Measurements from ENCODE around the gene SPTBN2.

Gene SPTBN2

DNA sequence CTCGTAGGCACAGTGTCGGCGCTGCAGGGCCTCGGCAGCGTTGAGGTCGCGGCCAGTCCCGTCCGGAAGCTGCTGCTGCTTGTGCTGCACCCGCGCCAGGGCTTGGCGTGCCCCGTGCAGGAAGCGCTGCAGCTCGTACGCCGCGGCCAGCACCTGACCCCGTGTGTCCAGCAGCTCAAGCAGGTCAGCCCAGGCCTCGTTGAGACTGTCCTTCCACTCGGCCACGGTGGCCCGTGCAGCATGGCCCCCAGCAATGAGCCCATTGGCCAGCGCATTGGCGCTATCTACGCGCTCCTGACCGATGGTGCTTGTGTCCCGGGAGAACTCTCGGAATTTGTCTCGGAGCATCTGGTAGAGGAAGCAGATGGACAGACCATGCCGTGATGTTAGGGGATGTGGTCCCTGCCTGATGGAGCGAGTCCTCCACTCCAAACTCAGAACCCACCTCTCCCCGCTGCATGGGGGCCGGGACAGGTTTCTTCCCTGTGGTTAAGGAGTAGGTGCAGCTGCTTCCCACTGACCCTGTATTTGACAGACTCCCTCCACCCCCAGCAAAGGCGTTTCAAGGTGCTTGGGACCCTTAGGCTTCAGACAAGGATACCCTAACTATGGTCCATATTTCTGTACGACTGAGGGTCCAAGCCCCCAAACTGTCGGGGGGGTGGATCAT lies 37.6 kb downstream of the SPTBN2 start (continued):
- TF ChIP-seq, protein P1, sequence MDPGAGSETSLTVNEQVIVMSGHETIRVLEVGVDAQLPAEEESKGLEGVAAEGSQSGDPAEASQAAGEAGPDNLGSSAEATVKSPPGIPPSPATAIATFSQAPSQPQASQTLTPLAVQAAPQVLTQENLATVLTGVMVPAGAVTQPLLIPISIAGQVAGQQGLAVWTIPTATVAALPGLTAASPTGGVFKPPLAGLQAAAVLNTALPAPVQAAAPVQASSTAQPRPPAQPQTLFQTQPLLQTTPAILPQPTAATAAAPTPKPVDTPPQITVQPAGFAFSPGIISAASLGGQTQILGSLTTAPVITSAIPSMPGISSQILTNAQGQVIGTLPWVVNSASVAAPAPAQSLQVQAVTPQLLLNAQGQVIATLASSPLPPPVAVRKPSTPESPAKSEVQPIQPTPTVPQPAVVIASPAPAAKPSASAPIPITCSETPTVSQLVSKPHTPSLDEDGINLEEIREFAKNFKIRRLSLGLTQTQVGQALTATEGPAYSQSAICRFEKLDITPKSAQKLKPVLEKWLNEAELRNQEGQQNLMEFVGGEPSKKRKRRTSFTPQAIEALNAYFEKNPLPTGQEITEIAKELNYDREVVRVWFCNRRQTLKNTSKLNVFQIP (CRISPR knock-in tag; IDR thresholded peaks at IDR 0.05; ENCODE audit: borderline replicate concordance, low read depth), result no peak

DNA sequence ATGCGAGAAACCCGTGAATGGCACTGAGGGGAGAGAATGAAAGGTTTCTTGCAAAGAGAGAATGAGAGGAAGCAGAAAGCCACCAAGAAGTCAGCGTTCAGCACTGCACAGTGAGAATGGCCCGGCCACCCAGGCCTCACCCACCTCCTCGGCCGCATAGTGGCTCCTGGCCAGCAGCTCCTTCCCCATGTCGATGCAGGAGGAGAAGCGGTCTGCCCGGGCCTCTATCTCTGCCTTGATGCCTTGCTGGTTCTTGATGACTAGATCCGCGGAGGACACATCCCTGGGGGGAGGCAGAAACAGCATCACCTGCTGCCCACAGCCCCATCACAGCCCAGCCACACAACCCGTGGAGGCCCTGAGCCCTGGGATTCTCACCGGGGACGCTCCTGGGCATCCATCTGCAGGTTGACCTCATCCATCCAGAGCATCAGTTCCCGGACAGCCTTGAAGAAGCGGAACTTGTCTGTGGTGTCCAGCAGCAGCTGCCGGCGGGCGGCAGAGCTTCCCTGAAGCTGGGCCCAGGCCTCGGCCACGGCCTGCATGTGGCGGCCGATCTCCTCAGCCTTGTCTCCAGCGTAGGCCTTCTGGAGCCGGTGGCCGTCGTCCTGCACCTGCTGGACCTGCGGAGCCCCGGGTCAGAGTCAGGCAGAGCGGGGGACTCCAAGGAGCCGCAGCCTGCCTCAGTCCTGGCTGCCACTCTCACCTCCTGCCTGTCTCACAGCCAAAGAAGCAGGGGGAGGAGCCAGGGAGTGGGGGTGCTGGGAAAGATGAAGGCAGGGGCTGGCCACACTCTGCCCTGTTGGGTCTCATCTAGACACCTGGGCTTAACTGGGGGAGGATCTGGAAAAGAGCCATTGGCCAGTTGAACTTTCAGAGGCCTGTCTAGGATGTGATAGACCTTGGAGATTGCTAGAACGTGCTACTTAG lies 39.1 kb downstream of the SPTBN2 start:
- TF ChIP-seq ISL1 (CRISPR knock-in tag; IDR thresholded peaks at IDR 0.05) (no peak), SNAI2 (CRISPR knock-in tag; IDR thresholded peaks at IDR 0.05) (no peak), PPARA (CRISPR knock-in tag; IDR thresholded peaks at IDR 0.05; ENCODE audit: borderline replicate concordance) (no peak), ZFP3 (CRISPR knock-in tag; IDR thresholded peaks at IDR 0.05) (no peak), ESRRG (CRISPR knock-in tag; IDR thresholded peaks at IDR 0.05) (no peak), CSDC2 (CRISPR knock-in tag; IDR thresholded peaks at IDR 0.05) (no peak), GLIS3 (CRISPR knock-in tag; IDR thresholded peaks at IDR 0.05) (no peak), ARNTL (CRISPR knock-in tag; IDR thresholded peaks at IDR 0.05; ENCODE audit: borderline replicate concordance, low read depth) (no peak)
- TF ChIP-seq, protein P2, sequence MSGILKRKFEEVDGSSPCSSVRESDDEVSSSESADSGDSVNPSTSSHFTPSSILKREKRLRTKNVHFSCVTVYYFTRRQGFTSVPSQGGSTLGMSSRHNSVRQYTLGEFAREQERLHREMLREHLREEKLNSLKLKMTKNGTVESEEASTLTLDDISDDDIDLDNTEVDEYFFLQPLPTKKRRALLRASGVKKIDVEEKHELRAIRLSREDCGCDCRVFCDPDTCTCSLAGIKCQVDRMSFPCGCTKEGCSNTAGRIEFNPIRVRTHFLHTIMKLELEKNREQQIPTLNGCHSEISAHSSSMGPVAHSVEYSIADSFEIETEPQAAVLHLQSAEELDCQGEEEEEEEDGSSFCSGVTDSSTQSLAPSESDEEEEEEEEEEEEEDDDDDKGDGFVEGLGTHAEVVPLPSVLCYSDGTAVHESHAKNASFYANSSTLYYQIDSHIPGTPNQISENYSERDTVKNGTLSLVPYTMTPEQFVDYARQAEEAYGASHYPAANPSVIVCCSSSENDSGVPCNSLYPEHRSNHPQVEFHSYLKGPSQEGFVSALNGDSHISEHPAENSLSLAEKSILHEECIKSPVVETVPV (CRISPR knock-in tag; IDR thresholded peaks at IDR 0.05), result no peak
- TF ChIP-seq, protein P1 (CRISPR knock-in tag; IDR thresholded peaks at IDR 0.05; ENCODE audit: borderline replicate concordance, low read depth), result no peak
- TF ChIP-seq, protein P3, sequence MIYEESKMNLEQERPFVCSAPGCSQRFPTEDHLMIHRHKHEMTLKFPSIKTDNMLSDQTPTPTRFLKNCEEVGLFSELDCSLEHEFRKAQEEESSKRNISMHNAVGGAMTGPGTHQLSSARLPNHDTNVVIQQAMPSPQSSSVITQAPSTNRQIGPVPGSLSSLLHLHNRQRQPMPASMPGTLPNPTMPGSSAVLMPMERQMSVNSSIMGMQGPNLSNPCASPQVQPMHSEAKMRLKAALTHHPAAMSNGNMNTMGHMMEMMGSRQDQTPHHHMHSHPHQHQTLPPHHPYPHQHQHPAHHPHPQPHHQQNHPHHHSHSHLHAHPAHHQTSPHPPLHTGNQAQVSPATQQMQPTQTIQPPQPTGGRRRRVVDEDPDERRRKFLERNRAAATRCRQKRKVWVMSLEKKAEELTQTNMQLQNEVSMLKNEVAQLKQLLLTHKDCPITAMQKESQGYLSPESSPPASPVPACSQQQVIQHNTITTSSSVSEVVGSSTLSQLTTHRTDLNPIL (CRISPR knock-in tag; IDR thresholded peaks at IDR 0.05; ENCODE audit: low read depth), result no peak
- TF ChIP-seq, protein P4, sequence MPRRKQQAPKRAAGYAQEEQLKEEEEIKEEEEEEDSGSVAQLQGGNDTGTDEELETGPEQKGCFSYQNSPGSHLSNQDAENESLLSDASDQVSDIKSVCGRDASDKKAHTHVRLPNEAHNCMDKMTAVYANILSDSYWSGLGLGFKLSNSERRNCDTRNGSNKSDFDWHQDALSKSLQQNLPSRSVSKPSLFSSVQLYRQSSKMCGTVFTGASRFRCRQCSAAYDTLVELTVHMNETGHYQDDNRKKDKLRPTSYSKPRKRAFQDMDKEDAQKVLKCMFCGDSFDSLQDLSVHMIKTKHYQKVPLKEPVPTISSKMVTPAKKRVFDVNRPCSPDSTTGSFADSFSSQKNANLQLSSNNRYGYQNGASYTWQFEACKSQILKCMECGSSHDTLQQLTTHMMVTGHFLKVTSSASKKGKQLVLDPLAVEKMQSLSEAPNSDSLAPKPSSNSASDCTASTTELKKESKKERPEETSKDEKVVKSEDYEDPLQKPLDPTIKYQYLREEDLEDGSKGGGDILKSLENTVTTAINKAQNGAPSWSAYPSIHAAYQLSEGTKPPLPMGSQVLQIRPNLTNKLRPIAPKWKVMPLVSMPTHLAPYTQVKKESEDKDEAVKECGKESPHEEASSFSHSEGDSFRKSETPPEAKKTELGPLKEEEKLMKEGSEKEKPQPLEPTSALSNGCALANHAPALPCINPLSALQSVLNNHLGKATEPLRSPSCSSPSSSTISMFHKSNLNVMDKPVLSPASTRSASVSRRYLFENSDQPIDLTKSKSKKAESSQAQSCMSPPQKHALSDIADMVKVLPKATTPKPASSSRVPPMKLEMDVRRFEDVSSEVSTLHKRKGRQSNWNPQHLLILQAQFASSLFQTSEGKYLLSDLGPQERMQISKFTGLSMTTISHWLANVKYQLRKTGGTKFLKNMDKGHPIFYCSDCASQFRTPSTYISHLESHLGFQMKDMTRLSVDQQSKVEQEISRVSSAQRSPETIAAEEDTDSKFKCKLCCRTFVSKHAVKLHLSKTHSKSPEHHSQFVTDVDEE (CRISPR knock-in tag; IDR thresholded peaks at IDR 0.05), result no peak
- ATAC-seq, result no peak

DNA sequence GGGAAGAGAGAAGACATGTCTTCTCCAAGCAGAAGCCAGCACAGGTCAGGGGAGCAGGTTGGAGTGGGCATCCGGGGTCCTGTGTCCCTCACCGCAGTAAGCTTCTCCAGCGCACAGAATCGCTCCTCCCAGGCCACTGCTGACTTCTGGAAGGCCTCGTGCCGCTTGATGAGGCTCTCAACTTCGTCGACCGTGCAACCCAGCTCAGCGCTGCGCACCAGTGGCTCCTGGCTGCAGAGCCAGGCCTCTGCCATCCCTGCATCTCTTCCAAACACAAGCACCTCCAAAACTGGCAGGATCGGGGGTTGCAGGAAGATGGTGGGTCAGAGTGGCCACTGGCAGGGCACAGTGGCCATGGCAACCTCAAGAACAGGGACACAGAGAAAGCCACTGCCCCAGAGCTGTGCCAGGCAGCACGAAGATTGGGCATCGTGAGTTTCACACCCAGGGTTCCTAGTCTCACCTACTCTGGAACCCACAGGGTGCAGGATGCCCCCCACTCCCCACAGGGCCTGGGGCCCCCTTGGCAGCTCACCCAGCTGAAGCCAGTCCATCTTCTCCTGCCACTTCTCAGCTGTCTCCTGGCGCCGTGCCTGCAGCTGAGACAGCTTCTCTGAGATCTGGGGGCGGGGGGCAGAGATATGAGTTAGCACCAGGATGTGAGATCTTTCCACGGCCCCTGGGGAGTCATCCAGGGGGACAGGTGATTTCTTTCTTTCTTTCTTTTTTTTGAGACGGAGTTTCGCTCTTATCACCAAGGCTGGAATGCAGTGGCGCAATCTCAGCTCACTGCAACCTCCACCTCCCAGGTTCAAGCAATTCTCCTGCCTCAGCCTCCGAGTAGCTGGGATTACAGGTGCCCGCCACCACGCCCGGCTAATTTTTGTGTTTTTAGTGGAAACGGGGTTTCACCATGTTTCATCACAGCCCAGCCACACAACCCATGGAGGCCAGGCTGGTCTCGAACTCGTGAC lies 40.2 kb downstream of the SPTBN2 start:
- no peak for ATAC-seq
- TF ChIP-seq ZFP3 (CRISPR knock-in tag; IDR thresholded peaks at IDR 0.05) (no peak), TOX (CRISPR knock-in tag; IDR thresholded peaks at IDR 0.05; ENCODE audit: borderline replicate concordance) (no peak), PPARA (CRISPR knock-in tag; IDR thresholded peaks at IDR 0.05; ENCODE audit: borderline replicate concordance) (no peak), OSR1 (CRISPR knock-in tag; IDR thresholded peaks at IDR 0.05) (no peak), ZNF8 (CRISPR knock-in tag; IDR thresholded peaks at IDR 0.05) (no peak), RARB (CRISPR knock-in tag; IDR thresholded peaks at IDR 0.05) (no peak)
- TF ChIP-seq, protein P5, sequence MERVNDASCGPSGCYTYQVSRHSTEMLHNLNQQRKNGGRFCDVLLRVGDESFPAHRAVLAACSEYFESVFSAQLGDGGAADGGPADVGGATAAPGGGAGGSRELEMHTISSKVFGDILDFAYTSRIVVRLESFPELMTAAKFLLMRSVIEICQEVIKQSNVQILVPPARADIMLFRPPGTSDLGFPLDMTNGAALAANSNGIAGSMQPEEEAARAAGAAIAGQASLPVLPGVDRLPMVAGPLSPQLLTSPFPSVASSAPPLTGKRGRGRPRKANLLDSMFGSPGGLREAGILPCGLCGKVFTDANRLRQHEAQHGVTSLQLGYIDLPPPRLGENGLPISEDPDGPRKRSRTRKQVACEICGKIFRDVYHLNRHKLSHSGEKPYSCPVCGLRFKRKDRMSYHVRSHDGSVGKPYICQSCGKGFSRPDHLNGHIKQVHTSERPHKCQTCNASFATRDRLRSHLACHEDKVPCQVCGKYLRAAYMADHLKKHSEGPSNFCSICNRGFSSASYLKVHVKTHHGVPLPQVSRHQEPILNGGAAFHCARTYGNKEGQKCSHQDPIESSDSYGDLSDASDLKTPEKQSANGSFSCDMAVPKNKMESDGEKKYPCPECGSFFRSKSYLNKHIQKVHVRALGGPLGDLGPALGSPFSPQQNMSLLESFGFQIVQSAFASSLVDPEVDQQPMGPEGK (CRISPR knock-in tag; IDR thresholded peaks at IDR 0.05; ENCODE audit: borderline replicate concordance), result no peak
- TF ChIP-seq, protein P3 (CRISPR knock-in tag; IDR thresholded peaks at IDR 0.05; ENCODE audit: low read depth), result no peak
- TF ChIP-seq, protein P1 (CRISPR knock-in tag; IDR thresholded peaks at IDR 0.05; ENCODE audit: borderline replicate concordance, low read depth), result no peak
